GM20000 (cell line): ENCODE results near the gene VILL.

Experiments
- DNase-seq: peaks from one replicate; pipeline ENCODE4 v3.0.0; 2012; ENCODE audit warnings: low spot score
- CTCF ChIP-seq: IDR thresholded peaks from 2 replicates; pipeline ENCODE4 v1.5.1; 2012; ENCODE audit warnings: mild to moderate bottlenecking, control low read depth; ENCODE audit errors: extremely low read depth, missing control alignments

VILL gene

GRCh38 chr3:37995652-37996641 lies 5.4 kb downstream of the VILL start:
- DNase-seq, result no peak
- TF ChIP-seq CTCF, result no peak

GRCh38 chr3:37996785-37997301 lies 6.3 kb downstream of the VILL start:
- TF ChIP-seq CTCF, result peak; percentile 80
- DNase-seq, result peak; percentile 83

GRCh38 chr3:37997342-37997741 lies 6.8 kb downstream of the VILL start:
- DNase-seq, result no peak
- no peak for TF ChIP-seq CTCF

- no peak for DNase-seq
- TF ChIP-seq CTCF, result no peak
These were observed 7.3 kb downstream of the VILL start for GRCh38 chr3:37997791-37998370.

GRCh38 chr3:37999836-38000235 lies 9.2 kb downstream of the VILL start:
- no peak for TF ChIP-seq CTCF

GRCh38 chr3:38000242-38000916 lies 9.8 kb downstream of the VILL start:
- no peak for DNase-seq
- no peak for TF ChIP-seq CTCF

More at GRCh38 chr3:37999836-38000235, 9.2 kb downstream of the VILL start:
- no peak for DNase-seq
